ENCODE results near the gene ADGRE3.
A peak's percentile ranks its signal among the peaks of the same experiment; 100 is the strongest.

The ADGRE3 gene

DNA sequence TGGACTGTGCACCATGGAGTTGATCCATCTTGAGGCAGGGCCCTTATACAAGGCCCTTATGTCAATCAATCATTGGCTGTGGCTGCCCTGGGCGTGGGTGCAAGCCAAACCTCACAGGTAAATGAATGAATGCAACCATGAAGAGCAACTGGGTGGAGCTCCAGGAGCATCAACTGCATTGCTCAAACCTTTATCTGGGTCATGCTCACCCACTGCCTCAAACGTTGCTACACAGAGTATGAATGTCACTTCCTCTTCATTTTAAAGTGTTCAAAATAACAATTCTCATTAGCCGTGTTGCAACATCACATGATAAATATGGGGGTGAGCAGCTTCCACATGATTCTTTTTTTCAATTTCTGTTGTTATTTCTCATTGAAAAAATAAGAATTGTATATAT lies 8.8 kb upstream of the ADGRE3 start:
- ChIA-PET CTCF (interaction anchor here (0.6 to 9.2 kb wide), 5 partner anchors 13 to 110 kb away, joined by 3 to 137 read pairs (median 3); partner anchors contain the start of gene NDUFB7), POLR2A (no interaction called here)
- H3K27ac ChIP-seq (ENCODE audit: extremely low read depth, low read depth, low read length): no peak overlapping the region

DNA sequence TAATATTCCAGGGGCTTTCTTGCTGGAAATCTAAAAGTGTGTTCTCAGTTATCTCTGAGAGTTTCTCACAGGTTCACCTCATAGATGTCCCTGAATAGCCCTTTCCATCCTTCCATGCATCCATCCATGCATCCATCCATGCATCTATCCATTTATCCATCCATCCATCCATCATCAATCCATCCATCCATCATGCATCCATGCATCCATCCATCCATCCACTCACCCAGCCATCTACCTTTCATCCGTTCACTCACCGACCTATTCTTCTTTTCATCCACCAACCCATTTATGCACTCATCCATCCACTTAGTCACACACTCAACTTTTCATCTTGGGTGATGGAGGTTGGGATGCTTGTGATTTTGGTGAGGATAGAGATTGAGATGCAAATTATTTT lies 7.4 kb upstream of the ADGRE3 start:
- H3K4me1 ChIP-seq (ENCODE audit: control insufficient read depth, insufficient read depth, low read length): no peaks in the 10 kb centered on the region
- H3K4me3 ChIP-seq (ENCODE audit: low read depth, low read length): no peak overlapping the region
- CTCF ChIA-PET: no interaction called here
- POLR2A ChIA-PET: interaction anchor here (1.6 kb wide), 1 partner anchor 8 kb away, joined by 3 read pairs; the partner anchor contains the start of gene ZNF333
- H3K36me3 ChIP-seq (ENCODE audit: control insufficient read depth in 2 of 2, insufficient read depth in 1 of 2, low read length in 2 of 2): no peaks in the 10 kb centered on the region
- TF ChIP-seq ZBTB17 (tag by site-specific recombination; IDR thresholded peaks at IDR 0.05) (peak; percentile 95), ZNF138 (tag by site-specific recombination; IDR thresholded peaks at IDR 0.05; ENCODE audit: borderline replicate concordance) (no peak), ZNF366 (tag by site-specific recombination; conservative IDR thresholded peaks at IDR 0.05) (peak; percentile 84)
- no peaks in the 10 kb centered on the region for H3K9me3 ChIP-seq (ENCODE audit: control insufficient read depth, insufficient read depth, low read depth, low read length)
- no peak overlapping the region for H3K27ac ChIP-seq (ENCODE audit: extremely low read depth, low read depth, low read length)

More for the DNA sequence above, 8.8 kb upstream of the ADGRE3 start:
- no peaks in the 10 kb centered on the region for H3K4me1 ChIP-seq (ENCODE audit: control insufficient read depth, insufficient read depth, low read length)
- H3K36me3 ChIP-seq (ENCODE audit: control insufficient read depth in 2 of 2, insufficient read depth in 1 of 2, low read length in 2 of 2): no peaks in the 10 kb centered on the region
- H3K4me3 ChIP-seq (ENCODE audit: low read depth, low read length): no peak overlapping the region
- no peaks in the 10 kb centered on the region for H3K9me3 ChIP-seq (ENCODE audit: control insufficient read depth, insufficient read depth, low read depth, low read length)
- no peak for TF ChIP-seq ZNF624 (tag by site-specific recombination; IDR thresholded peaks at IDR 0.05)
- TF ChIP-seq ZNF701 (tag by site-specific recombination; IDR thresholded peaks at IDR 0.05): no peak
- no peak for TF ChIP-seq ZNF501 (tag by site-specific recombination; IDR thresholded peaks at IDR 0.05)

DNA sequence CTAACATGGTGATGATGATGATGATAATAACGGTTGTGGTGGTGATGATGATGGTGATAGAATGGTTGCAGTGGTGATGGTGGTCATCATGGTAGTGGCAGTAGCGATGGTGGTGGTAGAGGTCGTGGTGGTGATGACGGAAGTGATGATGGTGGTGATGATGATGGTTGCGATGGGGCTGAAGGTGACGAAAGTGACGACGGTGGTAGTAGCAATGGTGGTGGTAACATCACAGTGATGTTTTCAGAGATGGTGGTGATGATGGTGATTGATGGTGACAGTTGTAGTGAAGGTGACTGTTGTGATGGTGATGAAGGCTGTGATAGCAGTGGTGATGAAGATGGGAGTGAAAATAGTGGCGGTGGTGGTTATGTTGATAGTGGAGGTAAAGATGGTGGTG lies 3.6 kb upstream of the ADGRE3 start:
- H3K9me3 ChIP-seq (ENCODE audit: control insufficient read depth, insufficient read depth, low read depth, low read length): no peaks in the 10 kb centered on the region
- H3K27ac ChIP-seq (ENCODE audit: extremely low read depth, low read depth, low read length): no peak overlapping the region
- no peak overlapping the region for H3K4me3 ChIP-seq (ENCODE audit: low read depth, low read length)
- ChIA-PET POLR2A (no interaction called here), CTCF (interaction anchor here (0.8 kb wide), 1 partner anchor 8 kb away, joined by 3 read pairs; no protein-coding TSS in a partner anchor)
- H3K36me3 ChIP-seq (ENCODE audit: control insufficient read depth in 2 of 2, insufficient read depth in 1 of 2, low read length in 2 of 2): no peaks in the 10 kb centered on the region
- no peaks in the 10 kb centered on the region for H3K4me1 ChIP-seq (ENCODE audit: control insufficient read depth, insufficient read depth, low read length)
- no peak for TF ChIP-seq ZNF548 (tag by site-specific recombination; IDR thresholded peaks at IDR 0.05)
- TF ChIP-seq, protein P1, sequence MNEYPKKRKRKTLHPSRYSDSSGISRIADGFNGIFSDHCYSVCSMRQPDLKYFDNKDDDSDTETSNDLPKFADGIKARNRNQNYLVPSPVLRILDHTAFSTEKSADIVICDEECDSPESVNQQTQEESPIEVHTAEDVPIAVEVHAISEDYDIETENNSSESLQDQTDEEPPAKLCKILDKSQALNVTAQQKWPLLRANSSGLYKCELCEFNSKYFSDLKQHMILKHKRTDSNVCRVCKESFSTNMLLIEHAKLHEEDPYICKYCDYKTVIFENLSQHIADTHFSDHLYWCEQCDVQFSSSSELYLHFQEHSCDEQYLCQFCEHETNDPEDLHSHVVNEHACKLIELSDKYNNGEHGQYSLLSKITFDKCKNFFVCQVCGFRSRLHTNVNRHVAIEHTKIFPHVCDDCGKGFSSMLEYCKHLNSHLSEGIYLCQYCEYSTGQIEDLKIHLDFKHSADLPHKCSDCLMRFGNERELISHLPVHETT (tag by site-specific recombination; IDR thresholded peaks at IDR 0.05): no peak
- TF ChIP-seq ZNF529 (tag by site-specific recombination; IDR thresholded peaks at IDR 0.05; ENCODE audit: insufficient replicate concordance): no peak
- no peak for TF ChIP-seq ZNF10 (tag by site-specific recombination; IDR thresholded peaks at IDR 0.05)
- TF ChIP-seq, protein P2, sequence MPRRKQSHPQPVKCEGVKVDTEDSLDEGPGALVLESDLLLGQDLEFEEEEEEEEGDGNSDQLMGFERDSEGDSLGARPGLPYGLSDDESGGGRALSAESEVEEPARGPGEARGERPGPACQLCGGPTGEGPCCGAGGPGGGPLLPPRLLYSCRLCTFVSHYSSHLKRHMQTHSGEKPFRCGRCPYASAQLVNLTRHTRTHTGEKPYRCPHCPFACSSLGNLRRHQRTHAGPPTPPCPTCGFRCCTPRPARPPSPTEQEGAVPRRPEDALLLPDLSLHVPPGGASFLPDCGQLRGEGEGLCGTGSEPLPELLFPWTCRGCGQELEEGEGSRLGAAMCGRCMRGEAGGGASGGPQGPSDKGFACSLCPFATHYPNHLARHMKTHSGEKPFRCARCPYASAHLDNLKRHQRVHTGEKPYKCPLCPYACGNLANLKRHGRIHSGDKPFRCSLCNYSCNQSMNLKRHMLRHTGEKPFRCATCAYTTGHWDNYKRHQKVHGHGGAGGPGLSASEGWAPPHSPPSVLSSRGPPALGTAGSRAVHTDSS (tag by site-specific recombination; IDR thresholded peaks at IDR 0.05): peak; percentile 88
- 0 out of 2 replicates have a peak, but pooled peaks have one; percentile 23 for TF ChIP-seq ZNF658 (tag by site-specific recombination; IDR thresholded peaks at IDR 0.05)
- TF ChIP-seq ZNF175 (tag by site-specific recombination; IDR thresholded peaks at IDR 0.05): no peak
- TF ChIP-seq ZNF791 (tag by site-specific recombination; IDR thresholded peaks at IDR 0.05): no peak
- TF ChIP-seq KLF1 (tag by site-specific recombination; IDR thresholded peaks at IDR 0.05): no peak
- TF ChIP-seq ZNF114 (tag by site-specific recombination; IDR thresholded peaks at IDR 0.05): peak; percentile 81; the same call in 1 of the 2 replicates
- TF ChIP-seq ZNF664 (tag by site-specific recombination; IDR thresholded peaks at IDR 0.05): no peak
- TF ChIP-seq PRDM1 (tag by site-specific recombination; IDR thresholded peaks at IDR 0.05): no peak
- no peak for TF ChIP-seq ZNF555 (tag by site-specific recombination; conservative IDR thresholded peaks at IDR 0.05)
- no peak for TF ChIP-seq ZNF629 (tag by site-specific recombination; IDR thresholded peaks at IDR 0.05)
- TF ChIP-seq, protein P3, sequence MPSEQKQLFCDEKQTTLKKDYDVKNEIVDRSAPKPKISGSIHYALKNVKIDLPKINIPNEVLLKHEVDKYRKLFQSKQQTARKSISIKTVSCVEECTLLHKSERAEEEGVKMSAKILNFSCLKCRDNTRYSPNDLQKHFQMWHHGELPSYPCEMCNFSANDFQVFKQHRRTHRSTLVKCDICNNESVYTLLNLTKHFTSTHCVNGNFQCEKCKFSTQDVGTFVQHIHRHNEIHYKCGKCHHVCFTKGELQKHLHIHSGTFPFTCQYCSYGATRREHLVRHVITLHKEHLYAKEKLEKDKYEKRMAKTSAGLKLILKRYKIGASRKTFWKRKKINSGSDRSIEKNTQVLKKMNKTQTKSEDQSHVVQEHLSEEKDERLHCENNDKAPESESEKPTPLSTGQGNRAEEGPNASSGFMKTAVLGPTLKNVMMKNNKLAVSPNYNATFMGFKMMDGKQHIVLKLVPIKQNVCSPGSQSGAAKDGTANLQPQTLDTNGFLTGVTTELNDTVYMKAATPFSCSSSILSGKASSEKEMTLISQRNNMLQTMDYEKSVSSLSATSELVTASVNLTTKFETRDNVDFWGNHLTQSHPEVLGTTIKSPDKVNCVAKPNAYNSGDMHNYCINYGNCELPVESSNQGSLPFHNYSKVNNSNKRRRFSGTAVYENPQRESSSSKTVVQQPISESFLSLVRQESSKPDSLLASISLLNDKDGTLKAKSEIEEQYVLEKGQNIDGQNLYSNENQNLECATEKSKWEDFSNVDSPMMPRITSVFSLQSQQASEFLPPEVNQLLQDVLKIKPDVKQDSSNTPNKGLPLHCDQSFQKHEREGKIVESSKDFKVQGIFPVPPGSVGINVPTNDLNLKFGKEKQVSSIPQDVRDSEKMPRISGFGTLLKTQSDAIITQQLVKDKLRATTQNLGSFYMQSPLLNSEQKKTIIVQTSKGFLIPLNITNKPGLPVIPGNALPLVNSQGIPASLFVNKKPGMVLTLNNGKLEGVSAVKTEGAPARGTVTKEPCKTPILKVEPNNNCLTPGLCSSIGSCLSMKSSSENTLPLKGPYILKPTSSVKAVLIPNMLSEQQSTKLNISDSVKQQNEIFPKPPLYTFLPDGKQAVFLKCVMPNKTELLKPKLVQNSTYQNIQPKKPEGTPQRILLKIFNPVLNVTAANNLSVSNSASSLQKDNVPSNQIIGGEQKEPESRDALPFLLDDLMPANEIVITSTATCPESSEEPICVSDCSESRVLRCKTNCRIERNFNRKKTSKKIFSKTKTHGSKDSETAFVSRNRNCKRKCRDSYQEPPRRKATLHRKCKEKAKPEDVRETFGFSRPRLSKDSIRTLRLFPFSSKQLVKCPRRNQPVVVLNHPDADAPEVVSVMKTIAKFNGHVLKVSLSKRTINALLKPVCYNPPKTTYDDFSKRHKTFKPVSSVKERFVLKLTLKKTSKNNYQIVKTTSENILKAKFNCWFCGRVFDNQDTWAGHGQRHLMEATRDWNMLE (tag by site-specific recombination; conservative IDR thresholded peaks at IDR 0.05; ENCODE audit: low read depth): no peak
